ENCODE results near the gene ADPRH. TPM values are rescaled to one million over a fixed set of nuclear protein-coding genes. Genes with fewer than 3 reads are reported as not detected.
"Not testable (repeated sequence)": the region's sequence is repeated elsewhere in the genome, so short reads cannot be mapped to it uniquely, and the experiment has no call there.

ADPRH gene
- total RNA-seq: 10 to 100 TPM; 11.4 to 14.7 TPM

DNA sequence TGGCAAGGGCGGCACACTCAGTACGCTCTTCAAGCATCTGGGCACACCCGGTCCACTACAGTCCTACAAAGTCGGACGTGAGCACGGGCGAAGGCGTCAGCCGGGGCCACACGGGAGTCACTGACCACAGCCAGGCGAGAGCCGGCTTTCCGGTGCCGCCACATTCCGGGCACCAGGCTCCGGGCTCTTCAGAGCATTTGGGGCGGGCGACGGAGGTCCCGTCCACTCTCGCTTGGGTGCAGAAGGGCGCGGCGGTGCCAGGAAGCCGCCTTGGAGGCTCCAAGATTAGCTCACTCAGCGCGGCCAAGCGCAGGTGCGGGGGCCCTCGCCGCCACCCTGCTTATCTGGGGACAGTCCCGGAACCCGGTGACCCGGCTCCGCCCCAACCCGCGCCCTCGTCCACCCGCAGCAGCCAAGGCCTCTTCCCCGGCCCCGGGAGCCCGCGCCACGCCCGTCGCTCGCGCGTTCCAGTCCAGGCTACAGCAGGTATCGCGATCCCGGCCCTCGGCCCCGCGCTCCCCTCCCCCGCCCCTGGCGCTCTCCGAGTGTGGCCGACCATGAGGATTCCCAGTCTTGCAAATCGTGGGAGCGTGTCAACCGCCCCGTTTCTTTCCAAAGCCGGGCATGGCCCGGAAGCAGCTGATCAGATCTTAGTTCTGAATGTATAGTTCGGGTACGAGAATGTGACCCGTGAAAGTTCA is at the start of gene ADPRH:
ADPRH (plus strand) TSS at position 127 of the 701 bp plus-strand sequence. CDS start 2,678 bp downstream, outside the sequence.
- no peaks in the 10 kb centered on the region for H3K27me3 Mint-ChIP-seq
- ATAC-seq (replicated peaks): peak; percentile 82
- H3K4me1 Mint-ChIP-seq: peaks cover 11% of the 10 kb centered on the region
- H3K4me3 Mint-ChIP-seq: peak within 1 kb of the TSS; percentile 87
- H3K9me3 Mint-ChIP-seq: no peaks in the 10 kb centered on the region
- H3K27ac Mint-ChIP-seq: peak within 1 kb of the TSS; percentile 91
- no peaks in the 10 kb centered on the region for H3K36me3 Mint-ChIP-seq (ENCODE audit: low read depth)

DNA sequence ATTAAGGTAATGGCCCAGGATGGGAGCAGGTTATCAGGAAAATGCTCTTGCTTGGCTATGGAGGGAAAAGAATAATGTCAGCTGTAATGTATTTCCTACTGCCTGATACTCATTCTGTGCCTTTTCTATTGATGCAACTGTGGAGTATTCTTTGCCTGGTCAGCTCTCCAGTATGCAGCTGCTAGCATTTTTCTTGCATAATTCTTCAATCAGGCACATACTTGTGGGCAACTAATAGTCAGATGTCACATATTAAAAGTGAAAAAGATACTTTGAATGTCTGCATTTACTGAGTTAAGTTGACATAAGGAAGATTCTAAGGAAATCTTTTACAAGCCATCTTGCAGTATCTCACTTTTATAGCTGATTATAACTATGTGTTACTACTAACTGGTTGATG is 49.4 kb upstream of the ADPRH start:
- peak overlapping the region; percentile 68 for H3K27ac Mint-ChIP-seq
- ATAC-seq (replicated peaks): no peak
- H3K9me3 Mint-ChIP-seq: no peaks in the 10 kb centered on the region
- no peak overlapping the region for H3K4me3 Mint-ChIP-seq
- H3K36me3 Mint-ChIP-seq (ENCODE audit: low read depth): peaks cover 78% of the 10 kb centered on the region
- H3K4me1 Mint-ChIP-seq: peaks cover 4% of the 10 kb centered on the region
- H3K27me3 Mint-ChIP-seq: no peaks in the 10 kb centered on the region

DNA sequence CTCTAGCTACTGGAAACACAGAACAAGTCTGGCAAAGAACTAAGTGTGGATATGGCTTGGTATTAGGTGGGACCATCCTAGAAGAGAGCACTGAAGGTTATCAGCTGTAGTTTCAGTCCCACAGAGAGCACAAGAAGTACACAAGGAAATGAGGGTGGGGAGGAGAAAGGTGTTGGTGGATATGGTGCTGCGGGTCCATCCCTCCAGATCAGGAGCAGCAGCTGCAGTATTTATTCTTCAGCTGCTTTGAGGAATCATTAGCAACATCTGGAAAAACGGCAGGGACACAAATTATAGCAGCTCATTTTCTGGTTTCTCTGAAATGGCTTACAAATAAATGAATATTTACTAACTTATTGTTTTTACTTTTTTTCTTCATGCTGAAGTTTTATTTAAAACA is 48.8 kb upstream of the ADPRH start:
- Mint-ChIP-seq H3K27me3 (no peaks in the 10 kb centered on the region), H3K9me3 (no peaks in the 10 kb centered on the region), H3K4me1 (peaks cover 4% of the 10 kb centered on the region), H3K36me3 (ENCODE audit: low read depth) (peaks cover 78% of the 10 kb centered on the region), H3K27ac (peak overlapping the region; percentile 68), H3K4me3 (no peak overlapping the region)
- no peak for ATAC-seq (replicated peaks)

DNA sequence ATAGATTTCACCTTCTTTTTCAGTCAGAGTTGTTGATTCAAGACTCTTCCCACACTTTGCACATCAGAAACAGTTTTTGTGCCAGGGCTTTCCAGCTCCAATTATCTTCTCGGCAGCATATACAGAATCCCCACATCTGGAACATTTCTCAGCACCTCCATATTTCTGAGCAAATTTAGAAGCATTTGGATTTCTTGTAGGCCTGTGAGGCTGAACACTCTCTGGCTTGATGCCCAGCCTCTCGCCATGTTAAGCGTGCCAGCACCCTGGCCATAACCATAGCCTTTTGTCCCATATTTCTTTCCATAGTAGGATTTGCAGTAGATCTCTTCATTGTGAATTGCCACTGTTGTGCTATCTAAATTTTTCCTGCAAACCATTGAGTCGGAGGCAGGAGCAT is 48.1 kb upstream of the ADPRH start:
- H3K36me3 Mint-ChIP-seq (ENCODE audit: low read depth): peaks cover 74% of the 10 kb centered on the region
- peaks cover 4% of the 10 kb centered on the region for H3K4me1 Mint-ChIP-seq
- no peak for ATAC-seq (replicated peaks)
- no peaks in the 10 kb centered on the region for H3K27me3 Mint-ChIP-seq
- H3K27ac Mint-ChIP-seq: no peak overlapping the region
- H3K9me3 Mint-ChIP-seq: no peaks in the 10 kb centered on the region
- no peak overlapping the region for H3K4me3 Mint-ChIP-seq

DNA sequence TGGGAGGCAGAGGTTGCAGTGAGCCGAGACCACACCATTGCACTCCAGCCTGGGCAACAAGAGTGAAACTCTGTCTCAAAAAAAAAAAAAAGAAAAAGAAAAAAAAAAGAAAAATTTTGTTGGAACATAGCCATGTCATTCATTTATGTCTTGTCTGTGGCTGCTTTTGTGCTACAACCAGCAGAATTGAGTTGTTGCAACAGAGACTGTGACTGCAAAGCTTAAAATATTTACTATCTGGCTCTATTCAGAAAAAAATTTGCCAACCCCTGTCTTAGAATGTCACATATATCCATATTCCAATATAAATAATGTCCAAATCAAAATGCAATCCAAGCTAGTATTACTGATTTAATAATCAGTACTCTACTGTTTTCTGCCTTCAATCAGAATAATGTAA is 45.0 kb upstream of the ADPRH start:
- no peak for ATAC-seq (replicated peaks)
- Mint-ChIP-seq H3K36me3 (ENCODE audit: low read depth) (peaks cover 70% of the 10 kb centered on the region), H3K4me3 (no peak overlapping the region), H3K27me3 (no peaks in the 10 kb centered on the region), H3K27ac (no peak overlapping the region), H3K4me1 (peaks cover 4% of the 10 kb centered on the region), H3K9me3 (no peaks in the 10 kb centered on the region)

DNA sequence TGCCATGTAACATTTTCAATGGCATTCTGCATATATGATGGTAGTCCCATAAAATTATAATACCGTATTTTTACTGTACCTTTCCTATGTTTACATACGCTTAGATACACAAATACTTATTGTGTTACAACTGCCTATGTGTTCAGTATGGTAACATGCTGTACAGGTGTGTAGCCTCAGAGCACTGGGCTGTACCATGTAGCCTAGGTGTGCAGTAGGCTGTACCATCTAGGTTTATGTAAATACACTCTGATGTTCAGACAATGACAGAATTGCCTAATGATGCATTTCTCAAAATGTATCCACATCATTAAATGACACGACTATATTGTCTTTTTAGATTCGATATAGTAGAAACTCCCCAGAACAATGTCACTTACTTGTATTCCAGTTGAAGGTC is 42.5 kb upstream of the ADPRH start:
- Mint-ChIP-seq H3K4me1 (peaks cover 4% of the 10 kb centered on the region), H3K36me3 (ENCODE audit: low read depth) (peaks cover 54% of the 10 kb centered on the region), H3K27ac (no peak overlapping the region), H3K27me3 (no peaks in the 10 kb centered on the region), H3K9me3 (no peaks in the 10 kb centered on the region), H3K4me3 (no peak overlapping the region)
- no peak for ATAC-seq (replicated peaks)

DNA sequence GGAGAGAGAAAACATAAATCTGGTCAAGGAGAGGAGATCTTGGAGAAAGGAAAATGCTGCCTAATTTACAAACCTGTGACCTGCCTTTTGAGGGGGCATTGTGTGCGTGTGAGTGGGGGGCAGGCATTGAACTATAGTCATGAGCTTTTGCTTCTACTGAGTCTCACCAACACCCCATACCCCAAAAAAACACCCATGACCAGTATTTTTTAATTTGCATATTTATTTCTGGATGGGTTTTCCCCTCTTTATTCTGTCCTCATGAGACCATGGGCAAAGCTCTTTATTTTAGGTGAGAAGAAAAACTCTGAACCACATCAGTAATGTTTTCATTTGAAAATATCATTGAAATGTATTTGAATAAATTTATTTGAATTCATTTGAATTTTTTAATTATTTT is 40.5 kb upstream of the ADPRH start:
- Mint-ChIP-seq H3K4me3 (no peak overlapping the region), H3K27me3 (no peaks in the 10 kb centered on the region), H3K36me3 (ENCODE audit: low read depth) (peaks cover 48% of the 10 kb centered on the region), H3K27ac (no peak overlapping the region), H3K4me1 (peaks cover 8% of the 10 kb centered on the region), H3K9me3 (no peaks in the 10 kb centered on the region)
- no peak for ATAC-seq (replicated peaks)

DNA sequence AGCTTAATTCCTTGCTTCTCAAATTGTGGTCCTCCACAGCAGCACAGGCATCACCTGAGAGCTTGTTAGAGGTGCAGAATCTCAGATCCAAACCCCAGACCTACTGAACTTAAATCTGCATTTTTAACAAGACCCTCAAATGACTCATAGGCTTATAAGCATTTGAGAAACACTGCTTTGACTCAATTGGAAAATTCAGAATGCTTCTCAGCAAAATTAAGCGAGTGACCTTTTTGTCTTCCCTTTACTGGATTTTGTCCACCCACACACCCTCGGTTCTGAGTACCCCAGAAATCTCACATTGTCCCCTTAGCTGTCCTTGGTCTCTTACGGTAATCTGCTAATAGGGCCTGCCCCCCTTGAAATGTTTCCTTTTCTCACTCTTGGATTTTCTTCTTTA is 37.7 kb upstream of the ADPRH start:
- ATAC-seq (replicated peaks): peak; percentile 39

DNA sequence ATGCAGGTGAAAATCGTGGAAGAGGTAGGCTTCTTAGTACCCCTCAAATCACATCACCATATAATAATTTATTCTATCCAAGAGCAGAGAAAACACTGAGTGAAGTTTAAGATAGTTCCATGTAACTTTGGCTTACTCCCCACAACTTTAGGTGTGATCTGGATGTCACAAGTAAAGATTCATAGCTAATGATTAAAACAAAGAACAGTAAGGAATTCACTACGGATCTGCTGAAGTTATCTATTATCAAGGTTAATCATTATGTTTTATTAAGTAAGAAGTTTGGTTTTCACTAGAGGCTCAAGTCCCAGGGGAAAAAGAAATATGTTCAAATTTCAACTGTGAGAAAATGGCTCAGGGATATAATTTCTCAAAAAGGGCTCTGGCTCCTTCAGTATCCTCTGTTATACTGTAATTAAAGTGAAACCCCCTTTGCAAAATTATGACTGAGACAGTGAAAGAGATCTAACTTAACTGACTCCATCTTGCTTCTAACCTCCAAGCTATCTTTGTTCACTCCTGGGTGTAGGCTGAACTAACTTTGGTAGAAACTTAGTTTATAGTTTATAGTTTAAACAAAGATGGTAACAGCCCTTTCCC is 37.0 kb upstream of the ADPRH start:
- Mint-ChIP-seq H3K4me3 (peak overlapping the region; percentile 12), H3K27me3 (no peaks in the 10 kb centered on the region), H3K27ac (peak overlapping the region; percentile 6), H3K36me3 (ENCODE audit: low read depth) (peaks cover 45% of the 10 kb centered on the region), H3K9me3 (no peaks in the 10 kb centered on the region), H3K4me1 (peaks cover 8% of the 10 kb centered on the region)
- no peak for ATAC-seq (replicated peaks)

More for the DNA sequence above, 37.7 kb upstream of the ADPRH start:
- peaks cover 51% of the 10 kb centered on the region for H3K36me3 Mint-ChIP-seq (ENCODE audit: low read depth)
- H3K4me3 Mint-ChIP-seq: peak overlapping the region; percentile 12
- H3K27ac Mint-ChIP-seq: peak overlapping the region; percentile 6
- H3K4me1 Mint-ChIP-seq: peaks cover 8% of the 10 kb centered on the region
- no peaks in the 10 kb centered on the region for H3K27me3 Mint-ChIP-seq
- H3K9me3 Mint-ChIP-seq: no peaks in the 10 kb centered on the region

DNA sequence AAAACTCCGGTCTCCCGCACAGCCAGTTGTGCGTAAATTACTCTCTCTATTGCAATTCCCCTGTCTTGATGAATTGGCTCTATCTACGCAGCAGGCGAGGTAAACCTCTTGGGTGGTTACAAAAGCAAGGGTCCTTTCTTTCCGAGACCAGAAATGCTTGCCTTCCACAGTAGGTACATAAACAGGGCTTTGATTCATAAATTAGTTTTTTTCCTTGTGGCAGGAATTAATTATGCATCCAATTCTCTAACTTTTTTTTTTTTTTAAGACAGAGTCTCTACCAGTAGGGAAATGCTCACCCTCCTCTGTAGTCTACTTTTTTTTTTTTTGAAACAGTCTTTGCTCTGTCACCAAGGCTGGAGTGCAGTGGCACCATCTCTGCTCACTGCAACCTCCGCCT is 36.1 kb upstream of the ADPRH start:
- Mint-ChIP-seq H3K27me3 (no peaks in the 10 kb centered on the region), H3K4me1 (peaks cover 8% of the 10 kb centered on the region), H3K27ac (no peak overlapping the region), H3K36me3 (ENCODE audit: low read depth) (peaks cover 45% of the 10 kb centered on the region), H3K4me3 (no peak overlapping the region), H3K9me3 (no peaks in the 10 kb centered on the region)
- ATAC-seq (replicated peaks): no peak

DNA sequence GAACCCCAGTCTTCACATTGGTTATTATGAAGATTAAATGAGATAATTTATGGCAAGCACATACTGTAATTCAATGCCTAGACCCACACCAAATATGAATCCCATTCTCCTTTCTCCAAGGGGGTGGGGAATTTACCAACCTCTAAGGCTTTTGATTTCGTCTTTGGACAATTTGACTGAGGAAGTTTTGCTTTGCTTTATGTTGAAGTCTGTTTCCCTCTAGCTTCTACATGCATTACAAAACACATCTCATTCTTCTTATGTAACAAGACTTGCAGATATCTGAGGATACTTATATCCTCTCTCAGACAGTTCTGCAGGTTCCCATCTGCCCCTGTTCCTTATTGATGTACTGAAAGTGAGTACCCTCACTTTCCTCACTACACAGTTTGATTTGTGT is 32.1 kb upstream of the ADPRH start:
- no peaks in the 10 kb centered on the region for H3K27me3 Mint-ChIP-seq
- H3K4me3 Mint-ChIP-seq: no peak overlapping the region
- H3K36me3 Mint-ChIP-seq (ENCODE audit: low read depth): peaks cover 56% of the 10 kb centered on the region
- ATAC-seq (replicated peaks): no peak
- H3K4me1 Mint-ChIP-seq: peaks cover under 1% of the 10 kb centered on the region
- H3K27ac Mint-ChIP-seq: no peak overlapping the region
- H3K9me3 Mint-ChIP-seq: no peaks in the 10 kb centered on the region

DNA sequence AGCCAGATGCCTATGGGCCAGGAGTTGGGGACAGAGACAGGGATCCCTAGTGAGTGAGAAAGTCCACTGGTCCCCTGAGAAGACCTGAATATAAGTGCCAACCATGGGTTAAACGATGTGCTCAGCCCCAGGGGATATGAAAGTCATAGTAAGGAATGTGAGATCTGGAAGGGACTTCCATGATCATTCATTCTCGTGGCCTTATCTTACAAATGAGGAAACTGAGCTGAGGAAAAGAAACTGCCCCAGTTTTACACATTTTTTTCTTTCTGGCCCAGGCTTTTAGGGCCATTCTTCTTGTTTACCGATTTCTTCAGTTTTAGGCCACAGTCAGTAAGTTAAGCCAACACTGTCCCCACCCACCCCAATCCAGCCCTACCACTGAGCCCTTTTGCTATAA is 31.0 kb upstream of the ADPRH start:
- H3K36me3 Mint-ChIP-seq (ENCODE audit: low read depth): peaks cover 52% of the 10 kb centered on the region
- ATAC-seq (replicated peaks): no peak

DNA sequence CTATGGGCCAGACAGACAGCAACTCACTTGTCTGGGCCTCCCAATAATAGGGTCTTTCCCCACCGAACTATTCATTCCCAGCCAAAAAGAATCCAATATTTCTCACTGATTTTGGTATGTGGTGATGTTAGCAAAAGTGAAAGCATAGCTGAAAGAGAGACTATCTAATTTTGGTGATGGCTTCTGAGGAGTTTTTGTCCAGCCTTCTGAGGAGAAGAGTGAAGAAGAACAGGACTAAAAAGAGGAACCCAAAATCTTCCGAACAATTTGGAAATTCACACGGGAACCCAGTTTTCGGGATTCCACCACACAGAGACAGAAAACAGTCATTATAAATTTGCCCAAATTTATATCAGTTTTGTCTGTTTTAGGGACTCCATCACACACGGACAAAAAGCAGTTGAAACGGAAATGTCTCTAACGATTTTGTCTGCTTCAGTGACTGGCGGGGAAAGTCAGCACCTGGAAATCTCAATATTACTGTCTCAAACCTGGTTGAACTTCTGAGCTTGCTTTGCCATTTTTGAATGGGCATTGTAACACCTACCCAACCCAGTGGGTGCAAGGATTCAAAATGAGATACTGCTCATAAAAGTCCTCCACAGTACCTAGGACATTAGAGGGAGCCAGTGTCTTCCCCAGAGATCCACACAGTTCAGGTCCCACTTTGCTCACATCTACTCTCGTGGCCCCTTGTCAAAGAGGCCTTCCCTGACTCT is 28.9 kb upstream of the ADPRH start:
- H3K27me3 Mint-ChIP-seq: no peaks in the 10 kb centered on the region
- ATAC-seq (replicated peaks): no peak
- H3K36me3 Mint-ChIP-seq (ENCODE audit: low read depth): peaks cover 51% of the 10 kb centered on the region
- no peak overlapping the region for H3K4me3 Mint-ChIP-seq
- no peak overlapping the region for H3K27ac Mint-ChIP-seq
- H3K4me1 Mint-ChIP-seq: peaks cover 6% of the 10 kb centered on the region
- H3K9me3 Mint-ChIP-seq: no peaks in the 10 kb centered on the region

More for the DNA sequence above, 31.0 kb upstream of the ADPRH start:
- H3K27me3 Mint-ChIP-seq: no peaks in the 10 kb centered on the region
- H3K4me1 Mint-ChIP-seq: no peaks in the 10 kb centered on the region
- no peak overlapping the region for H3K27ac Mint-ChIP-seq
- no peak overlapping the region for H3K4me3 Mint-ChIP-seq
- no peaks in the 10 kb centered on the region for H3K9me3 Mint-ChIP-seq

DNA sequence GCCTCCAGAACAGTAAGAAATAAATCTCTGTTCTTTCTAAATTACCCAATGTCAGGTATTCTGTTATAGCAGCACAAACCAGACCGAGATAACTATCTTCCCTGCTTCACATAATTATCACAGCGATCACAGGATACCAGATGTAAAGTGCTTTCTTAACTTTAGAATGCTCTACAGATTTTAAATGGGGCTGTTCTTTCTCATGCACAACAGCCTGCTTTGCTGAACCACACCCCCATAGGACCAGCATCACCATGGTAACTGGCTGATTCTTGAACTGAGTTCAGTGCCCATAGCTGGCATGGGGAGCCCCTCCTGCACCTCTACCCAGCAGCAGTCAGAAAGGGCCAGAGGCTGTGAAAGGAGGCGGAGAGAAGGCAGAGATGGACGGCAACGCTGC is 27.7 kb upstream of the ADPRH start:
- H3K4me1 Mint-ChIP-seq: peaks cover 16% of the 10 kb centered on the region
- H3K27me3 Mint-ChIP-seq: no peaks in the 10 kb centered on the region
- H3K36me3 Mint-ChIP-seq (ENCODE audit: low read depth): peaks cover 55% of the 10 kb centered on the region
- no peak for ATAC-seq (replicated peaks)
- no peaks in the 10 kb centered on the region for H3K9me3 Mint-ChIP-seq
- no peak overlapping the region for H3K4me3 Mint-ChIP-seq
- H3K27ac Mint-ChIP-seq: no peak overlapping the region

DNA sequence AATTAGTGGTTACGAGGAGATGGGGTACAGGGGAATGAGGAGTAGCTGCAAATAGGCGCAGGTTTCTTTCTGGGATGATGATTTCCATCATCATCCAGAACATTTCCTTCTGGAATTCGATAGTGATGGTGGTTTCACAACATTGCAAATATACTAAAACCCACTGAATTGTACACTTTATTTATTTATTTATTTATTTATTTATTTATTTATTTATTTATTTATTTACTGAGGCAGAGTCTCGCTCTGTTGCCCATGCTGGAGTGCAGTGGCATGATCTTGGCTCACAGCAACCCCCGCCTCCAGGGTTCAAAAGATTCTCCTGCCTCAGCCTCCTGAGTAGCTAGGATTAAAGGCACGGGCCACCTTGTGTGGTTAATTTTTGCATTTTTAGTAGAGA is 26.4 kb upstream of the ADPRH start:
- H3K27ac Mint-ChIP-seq; H3K27me3 Mint-ChIP-seq; ATAC-seq (replicated peaks); H3K4me3 Mint-ChIP-seq; H3K9me3 Mint-ChIP-seq: not testable (repeated sequence)
- Mint-ChIP-seq H3K4me1 (peaks cover 28% of the 10 kb centered on the region), H3K36me3 (ENCODE audit: low read depth) (peaks cover 61% of the 10 kb centered on the region)

All from activated T-helper 17 cell treated with anti-CD3 and anti-CD28 coated beads, Interleukin-2, amount 50 U/mL, for 72 hours (primary cell).